Astrocyte (in vitro differentiated cells and primary cell): ENCODE data around the gene MBNL1.

Experiments used
- CTCF ChIP-seq: IDR thresholded peaks from 2 replicates; pipeline ENCODE4 v1.5.1; 2011; ENCODE audit warnings: low read depth, mild to moderate bottlenecking, inconsistent platforms, low read length, moderate library complexity; ENCODE audit not compliant: insufficient read depth
- EZH2 ChIP-seq: IDR thresholded peaks from 2 replicates; pipeline ENCODE4 v1.6.1; 2012; ENCODE audit warnings: mild to moderate bottlenecking, low read length, inconsistent platforms; ENCODE audit not compliant: insufficient read depth

GRCh38 chr3:152379415-152380042, 110.8 kb downstream of the MBNL1 start:
- TF ChIP-seq CTCF (no peak), EZH2 (no peak)
